Measurements from ENCODE around the gene JARID2.

Gene JARID2

GRCh38 chr6:15449011-15449410, 203.1 kb downstream of the JARID2 start:
- no peak for DNase-seq

- no peak for DNase-seq
These were observed 205.9 kb downstream of the JARID2 start for GRCh38 chr6:15451738-15452137.

GRCh38 chr6:15452182-15452941, 206.5 kb downstream of the JARID2 start:
- DNase-seq: no peak

GRCh38 chr6:15453186-15453585, 207.3 kb downstream of the JARID2 start:
- DNase-seq: no peak

- DNase-seq: no peak
These were observed 207.8 kb downstream of the JARID2 start for GRCh38 chr6:15453622-15454021.

- DNase-seq: no peak
These were observed 210.6 kb downstream of the JARID2 start for GRCh38 chr6:15456422-15456821.

GRCh38 chr6:15457121-15457650, 211.3 kb downstream of the JARID2 start:
- DNase-seq: no peak

- DNase-seq: no peak
These were observed 212.2 kb downstream of the JARID2 start for GRCh38 chr6:15458021-15458459.

GRCh38 chr6:15460110-15460727, 214.3 kb downstream of the JARID2 start:
- no peak for DNase-seq

- DNase-seq: no peak
These were observed 215.5 kb downstream of the JARID2 start for GRCh38 chr6:15461127-15461944.

GRCh38 chr6:15462256-15462655, 216.4 kb downstream of the JARID2 start:
- DNase-seq: no peak

- no peak for DNase-seq
These were observed 217.1 kb downstream of the JARID2 start for GRCh38 chr6:15462717-15463525.

- DNase-seq: no peak
These were observed 218.4 kb downstream of the JARID2 start for GRCh38 chr6:15464211-15464725.

GRCh38 chr6:15465212-15465611, 219.3 kb downstream of the JARID2 start:
- DNase-seq: no peak

- no peak for DNase-seq
These were observed 224.9 kb downstream of the JARID2 start for GRCh38 chr6:15470746-15471145.

- DNase-seq: no peak
These were observed 226.8 kb downstream of the JARID2 start for GRCh38 chr6:15472621-15473020.

- no peak for DNase-seq
These were observed 227.3 kb downstream of the JARID2 start for GRCh38 chr6:15473174-15473573.

GRCh38 chr6:15473741-15474161, 227.9 kb downstream of the JARID2 start:
- DNase-seq: no peak

GRCh38 chr6:15474196-15474595, 228.3 kb downstream of the JARID2 start:
- DNase-seq: no peak

- DNase-seq: no peak
These were observed 229.4 kb downstream of the JARID2 start for GRCh38 chr6:15475261-15475660.

- no peak for DNase-seq
These were observed 230.0 kb downstream of the JARID2 start for GRCh38 chr6:15475872-15476271.
